Measurements from ENCODE around the gene PALLD. TPM values are rescaled to one million over a fixed set of nuclear protein-coding genes. Genes with fewer than 3 reads are reported as not detected.

PALLD gene
- total RNA-seq, 1 experiment from 2014 or later, result 6.5 TPM

DNA sequence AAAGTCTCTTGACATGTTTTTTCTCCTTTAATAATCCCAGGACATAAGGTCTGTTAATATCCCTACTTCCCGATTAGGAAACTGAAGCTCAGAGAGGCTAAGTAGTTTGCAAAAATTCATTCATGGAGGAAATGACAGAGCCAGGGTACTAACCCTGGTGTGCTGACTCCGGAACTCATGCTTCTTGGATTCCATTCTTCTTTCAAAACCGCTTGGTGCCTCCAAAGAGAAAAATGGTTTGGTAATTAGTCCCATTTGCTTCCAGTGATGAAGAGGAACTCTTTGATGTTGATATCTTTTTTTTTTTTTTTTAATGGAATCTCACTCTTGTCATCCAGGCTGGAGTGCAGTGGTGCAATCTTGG lies 146.9 kb downstream of the PALLD start:
- POLR2A ChIA-PET, result no interaction called here
- TF ChIP-seq POLR2AphosphoS5 (IDR thresholded peaks at IDR 0.05; ENCODE audit: low read depth, low read length), result no peak

DNA sequence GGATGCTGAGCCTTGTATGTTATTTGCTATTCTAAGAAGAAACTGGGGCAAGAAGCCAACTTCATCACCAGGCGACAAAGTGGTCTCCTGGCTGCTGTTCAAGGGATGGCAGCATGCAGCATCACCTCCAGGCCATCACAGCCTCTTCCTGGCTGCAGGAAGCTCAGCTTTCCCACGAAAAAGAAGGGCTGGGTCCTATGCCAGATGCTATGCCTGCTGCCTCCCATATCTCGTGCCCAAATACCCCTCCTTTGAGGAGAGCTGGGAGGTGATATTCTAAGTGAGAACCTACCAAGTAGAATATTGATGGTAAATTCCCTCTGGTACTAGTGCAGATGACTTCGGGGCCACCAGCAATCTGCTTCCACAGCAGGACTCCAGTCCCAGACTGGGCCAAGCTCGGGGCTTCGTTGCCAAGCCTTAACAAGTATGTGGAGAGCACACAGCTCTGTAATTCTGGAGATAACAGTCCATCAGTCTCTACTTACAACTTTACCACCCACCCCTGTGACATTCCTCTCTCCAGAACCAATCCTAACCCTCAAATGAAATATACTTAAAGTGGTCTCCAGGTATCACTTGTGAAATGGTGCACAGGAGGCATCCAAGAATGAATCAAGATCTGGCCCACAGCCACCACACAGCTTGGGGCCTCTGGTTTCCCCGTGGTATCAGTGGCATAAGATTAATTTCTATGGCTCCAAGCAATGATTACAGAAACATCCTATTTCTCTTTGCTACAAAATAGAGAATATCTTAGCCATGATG lies 149.3 kb downstream of the PALLD start:
- Histone ChIP-seq H3K27me3 (ENCODE audit: control insufficient read depth, insufficient read depth, low read length) (no peaks in the 10 kb centered on the region), H3K4me1 (ENCODE audit: control insufficient read depth, insufficient read depth, low read length) (no peaks in the 10 kb centered on the region), H3K9me3 (ENCODE audit: control insufficient read depth, insufficient read depth, low read depth, low read length) (no peaks in the 10 kb centered on the region), H3K27ac (ENCODE audit: low read length) (no peak overlapping the region), H3K36me3 (ENCODE audit: control insufficient read depth, insufficient read depth, low read length) (no peaks in the 10 kb centered on the region), H3K4me3 (ENCODE audit: low read depth in 2 of 2, low read length in 2 of 2) (no peak overlapping the region)
- DNase-seq (ENCODE audit: low read depth, low spot score) (no peak), ATAC-seq (no peak)
- TF ChIP-seq TCF7L2 (IDR thresholded peaks at IDR 0.05; ENCODE audit: low read depth, low read length), result no peak
- in situ Hi-C loops (cut with HindIII; ENCODE audit: low pct_unique_long_range_greater_than_20kb, low sequenced_read_pairs), result no loop called here
- POLR2A ChIA-PET, result no interaction called here
- BruUV-seq (replicated peaks), result no TSS peak
- intact Hi-C loops (cut with micrococcal nuclease; ENCODE audit: unreplicated experiment), result no loop called here
- CTCF ChIA-PET, result no interaction called here

More for the DNA sequence above, 146.9 kb downstream of the PALLD start:
- Histone ChIP-seq H3K36me3 (ENCODE audit: control insufficient read depth, insufficient read depth, low read length) (no peaks in the 10 kb centered on the region), H3K27me3 (ENCODE audit: control insufficient read depth, insufficient read depth, low read length) (no peaks in the 10 kb centered on the region), H3K9me3 (ENCODE audit: control insufficient read depth, insufficient read depth, low read depth, low read length) (no peaks in the 10 kb centered on the region), H3K4me3 (ENCODE audit: low read depth in 2 of 2, low read length in 2 of 2) (no peak overlapping the region), H3K4me1 (ENCODE audit: control insufficient read depth, insufficient read depth, low read length) (no peaks in the 10 kb centered on the region), H3K27ac (ENCODE audit: low read length) (no peak overlapping the region)
- DNase-seq (ENCODE audit: low read depth, low spot score) (no peak), ATAC-seq (no peak)
- CTCF ChIA-PET, result no interaction called here
- no TSS peak for BruUV-seq (replicated peaks)
- in situ Hi-C loops (cut with HindIII; ENCODE audit: low pct_unique_long_range_greater_than_20kb, low sequenced_read_pairs) (no loop called here), intact Hi-C loops (cut with micrococcal nuclease; ENCODE audit: unreplicated experiment) (no loop called here)

DNA sequence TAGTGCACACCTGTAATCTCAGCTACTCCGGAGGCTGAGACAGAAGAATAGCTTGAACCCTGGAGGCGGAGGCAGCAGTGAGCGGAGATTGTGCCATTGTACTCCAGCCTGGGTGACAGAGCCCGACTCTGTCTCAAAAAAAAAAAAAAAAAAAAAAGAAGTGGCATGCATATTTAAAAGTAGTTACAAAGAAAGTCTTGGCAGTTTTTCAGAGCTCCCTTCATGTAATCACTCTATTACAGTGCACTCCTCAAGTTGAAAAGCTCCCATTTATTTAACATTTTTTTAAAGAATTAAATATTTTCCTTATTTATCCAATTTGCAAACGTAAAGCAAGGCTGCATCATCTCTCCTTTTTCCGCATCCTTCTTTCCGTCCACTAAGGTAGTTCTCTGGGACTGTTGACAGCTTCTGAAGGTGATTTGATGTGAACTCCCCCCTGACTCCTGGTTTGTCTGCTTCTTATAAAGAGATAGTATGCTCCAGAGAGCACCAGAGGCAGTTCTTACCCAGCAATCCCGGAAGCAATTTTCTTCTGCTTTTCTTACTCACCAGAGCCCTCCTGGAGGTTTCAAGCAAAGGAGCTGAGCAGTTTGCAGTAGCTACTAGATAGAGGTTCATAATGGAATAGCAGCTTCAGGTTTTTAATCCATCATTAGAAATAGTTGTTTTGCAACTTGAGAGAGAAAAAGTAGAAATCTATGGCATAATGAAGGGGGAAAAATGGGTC lies 151.0 kb downstream of the PALLD start:
- H3K27ac ChIP-seq (ENCODE audit: low read length), result no peak overlapping the region
- H3K4me1 ChIP-seq (ENCODE audit: control insufficient read depth, insufficient read depth, low read length), result no peaks in the 10 kb centered on the region
- intact Hi-C loops (cut with micrococcal nuclease; ENCODE audit: unreplicated experiment) (no loop called here), in situ Hi-C loops (cut with HindIII; ENCODE audit: low pct_unique_long_range_greater_than_20kb, low sequenced_read_pairs) (no loop called here)
- TF ChIP-seq, protein P1, sequence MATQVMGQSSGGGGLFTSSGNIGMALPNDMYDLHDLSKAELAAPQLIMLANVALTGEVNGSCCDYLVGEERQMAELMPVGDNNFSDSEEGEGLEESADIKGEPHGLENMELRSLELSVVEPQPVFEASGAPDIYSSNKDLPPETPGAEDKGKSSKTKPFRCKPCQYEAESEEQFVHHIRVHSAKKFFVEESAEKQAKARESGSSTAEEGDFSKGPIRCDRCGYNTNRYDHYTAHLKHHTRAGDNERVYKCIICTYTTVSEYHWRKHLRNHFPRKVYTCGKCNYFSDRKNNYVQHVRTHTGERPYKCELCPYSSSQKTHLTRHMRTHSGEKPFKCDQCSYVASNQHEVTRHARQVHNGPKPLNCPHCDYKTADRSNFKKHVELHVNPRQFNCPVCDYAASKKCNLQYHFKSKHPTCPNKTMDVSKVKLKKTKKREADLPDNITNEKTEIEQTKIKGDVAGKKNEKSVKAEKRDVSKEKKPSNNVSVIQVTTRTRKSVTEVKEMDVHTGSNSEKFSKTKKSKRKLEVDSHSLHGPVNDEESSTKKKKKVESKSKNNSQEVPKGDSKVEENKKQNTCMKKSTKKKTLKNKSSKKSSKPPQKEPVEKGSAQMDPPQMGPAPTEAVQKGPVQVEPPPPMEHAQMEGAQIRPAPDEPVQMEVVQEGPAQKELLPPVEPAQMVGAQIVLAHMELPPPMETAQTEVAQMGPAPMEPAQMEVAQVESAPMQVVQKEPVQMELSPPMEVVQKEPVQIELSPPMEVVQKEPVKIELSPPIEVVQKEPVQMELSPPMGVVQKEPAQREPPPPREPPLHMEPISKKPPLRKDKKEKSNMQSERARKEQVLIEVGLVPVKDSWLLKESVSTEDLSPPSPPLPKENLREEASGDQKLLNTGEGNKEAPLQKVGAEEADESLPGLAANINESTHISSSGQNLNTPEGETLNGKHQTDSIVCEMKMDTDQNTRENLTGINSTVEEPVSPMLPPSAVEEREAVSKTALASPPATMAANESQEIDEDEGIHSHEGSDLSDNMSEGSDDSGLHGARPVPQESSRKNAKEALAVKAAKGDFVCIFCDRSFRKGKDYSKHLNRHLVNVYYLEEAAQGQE (IDR thresholded peaks at IDR 0.05; ENCODE audit: insufficient read depth in 1 of 2, low read depth in 2 of 2, low read length in 1 of 2), result no peak
- TF ChIP-seq, protein P2, sequence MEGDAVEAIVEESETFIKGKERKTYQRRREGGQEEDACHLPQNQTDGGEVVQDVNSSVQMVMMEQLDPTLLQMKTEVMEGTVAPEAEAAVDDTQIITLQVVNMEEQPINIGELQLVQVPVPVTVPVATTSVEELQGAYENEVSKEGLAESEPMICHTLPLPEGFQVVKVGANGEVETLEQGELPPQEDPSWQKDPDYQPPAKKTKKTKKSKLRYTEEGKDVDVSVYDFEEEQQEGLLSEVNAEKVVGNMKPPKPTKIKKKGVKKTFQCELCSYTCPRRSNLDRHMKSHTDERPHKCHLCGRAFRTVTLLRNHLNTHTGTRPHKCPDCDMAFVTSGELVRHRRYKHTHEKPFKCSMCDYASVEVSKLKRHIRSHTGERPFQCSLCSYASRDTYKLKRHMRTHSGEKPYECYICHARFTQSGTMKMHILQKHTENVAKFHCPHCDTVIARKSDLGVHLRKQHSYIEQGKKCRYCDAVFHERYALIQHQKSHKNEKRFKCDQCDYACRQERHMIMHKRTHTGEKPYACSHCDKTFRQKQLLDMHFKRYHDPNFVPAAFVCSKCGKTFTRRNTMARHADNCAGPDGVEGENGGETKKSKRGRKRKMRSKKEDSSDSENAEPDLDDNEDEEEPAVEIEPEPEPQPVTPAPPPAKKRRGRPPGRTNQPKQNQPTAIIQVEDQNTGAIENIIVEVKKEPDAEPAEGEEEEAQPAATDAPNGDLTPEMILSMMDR (IDR thresholded peaks at IDR 0.05), result no peak
- TF ChIP-seq SIN3A (IDR thresholded peaks at IDR 0.05; ENCODE audit: borderline replicate concordance, insufficient read depth, low read depth, low read length) (no peak), POLR2AphosphoS5 (IDR thresholded peaks at IDR 0.05; ENCODE audit: low read depth, low read length) (no peak), TCF7L2 (IDR thresholded peaks at IDR 0.05; ENCODE audit: low read depth, low read length) (no peak)
- no peak for ATAC-seq
- ChIA-PET CTCF (no interaction called here), POLR2A (no interaction called here)
- H3K27me3 ChIP-seq (ENCODE audit: control insufficient read depth, insufficient read depth, low read length), result no peaks in the 10 kb centered on the region
- H3K36me3 ChIP-seq (ENCODE audit: control insufficient read depth, insufficient read depth, low read length), result no peaks in the 10 kb centered on the region
- no peak for DNase-seq (ENCODE audit: low read depth, low spot score)
- no peaks in the 10 kb centered on the region for H3K9me3 ChIP-seq (ENCODE audit: control insufficient read depth, insufficient read depth, low read depth, low read length)
- H3K4me3 ChIP-seq (ENCODE audit: low read depth in 2 of 2, low read length in 2 of 2), result no peak overlapping the region
- no TSS peak for BruUV-seq (replicated peaks)

All from Panc1 (cell line).